Thoracic aorta (tissue), 2 donors: ENCODE data around the gene KISS1. TPM values are rescaled to one million over a fixed set of nuclear protein-coding genes. Genes with fewer than 3 reads are reported as not detected.

Source experiments
- ATAC-seq: fragments of 150-250 bp; one replicate; pipeline ENCODE4 v1.8.0; 2017; ENCODE audit warnings: low read depth; ENCODE audit not compliant: insufficient number of reproducible peaks, low FRiP score
- DNase-seq: peaks from one replicate; pipeline ENCODE4 v3.0.0-alpha.2; 2020; ENCODE audit warnings: low spot score
- H3K27ac ChIP-seq, 2 donors: fragments of 200-600 bp; sonication (generic); 1 replicate in 1 of 2; 2 replicates in 1 of 2; pipeline ENCODE4 v1.5.1; 2016; ENCODE audit warnings: mild to moderate bottlenecking in 2 of 2, moderate library complexity in 2 of 2
- H3K27me3 ChIP-seq: fragments of 200-600 bp; sonication (generic); replicated peaks from 2 replicates; pipeline ENCODE4 v1.6.0; 2016; ENCODE audit warnings: mild to moderate bottlenecking; ENCODE audit not compliant: insufficient read depth
- H3K36me3 ChIP-seq: fragments of 200-600 bp; sonication (generic); one replicate; pipeline ENCODE4 v1.5.1; 2016
- H3K4me1 ChIP-seq, 2 donors: fragments of 200-600 bp; sonication (generic); 1 replicate in 1 of 2; 2 replicates in 1 of 2; pipeline versions ENCODE4 v1.5.1 to v1.6.0; 2016; ENCODE audit warnings: low read depth in 2 of 2, mild to moderate bottlenecking in 1 of 2; ENCODE audit not compliant: control insufficient read depth in 1 of 2
- H3K4me3 ChIP-seq: fragments of 200-600 bp; sonication (generic); 2 replicates; pipeline ENCODE4 v1.5.1; 2016; ENCODE audit warnings: mild to moderate bottlenecking
- H3K9me3 ChIP-seq: fragments of 200-600 bp; sonication (generic); 2 replicates; pipeline ENCODE4 v1.5.1; 2016
- CTCF ChIP-seq: fragments of 200-600 bp; sonication (generic); IDR thresholded peaks from one replicate; pipeline ENCODE4 v1.5.1; 2019; ENCODE audit warnings: antibody characterized with exemption
- total RNA-seq, 2 donors: library from RNA; depleted of rRNA; stranded (reverse); fragments of >200 nt; gene quantifications; one replicate each; pipeline versions ENCODE4 v1.1.0 to v1.2.3, GENCODE V29; 2016

Gene KISS1
- total RNA-seq, 2 donors from 2014 or later = not detected

- no peak for TF ChIP-seq CTCF
- Histone ChIP-seq H3K4me3 (no peak overlapping the region), H3K27ac (no peak overlapping the region), H3K9me3 (peaks cover 12% of the 10 kb centered on the region), H3K36me3 (no peaks in the 10 kb centered on the region), H3K27me3 (no peaks in the 10 kb centered on the region), H3K4me1 (no peaks in the 10 kb centered on the region)
- ATAC-seq (no peak), DNase-seq (no peak)
Observed at GRCh38 chr1:204170494-204171155, 25.7 kb downstream of the KISS1 start.

- no peaks in the 10 kb centered on the region for H3K36me3 ChIP-seq
- H3K27me3 ChIP-seq = no peaks in the 10 kb centered on the region
- no peaks in the 10 kb centered on the region for H3K4me1 ChIP-seq
- peaks cover 12% of the 10 kb centered on the region for H3K9me3 ChIP-seq
- H3K4me3 ChIP-seq = no peak overlapping the region
- no peak for DNase-seq
- TF ChIP-seq CTCF = no peak
- no peak for ATAC-seq
- H3K27ac ChIP-seq = no peak overlapping the region
Observed at GRCh38 chr1:204169858-204170257, 26.4 kb downstream of the KISS1 start.

GRCh38 chr1:204167730-204168129, 28.6 kb downstream of the KISS1 start:
- ATAC-seq (no peak), DNase-seq (no peak)
- Histone ChIP-seq H3K36me3 (no peaks in the 10 kb centered on the region), H3K4me1 (no peaks in the 10 kb centered on the region), H3K4me3 (no peak overlapping the region), H3K27ac (no peak overlapping the region), H3K27me3 (no peaks in the 10 kb centered on the region), H3K9me3 (peaks cover 12% of the 10 kb centered on the region)
- no peak for TF ChIP-seq CTCF

GRCh38 chr1:204166219-204166618, 30.1 kb downstream of the KISS1 start, which contains the start of gene REN:
TSS of gene REN (minus strand) at chr1:204166337. CDS start at chr1:204166293, 44 bp downstream.
- ATAC-seq = no peak
- Histone ChIP-seq H3K36me3 (no peaks in the 10 kb centered on the region), H3K4me3 (no peak within 1 kb of the TSS), H3K27me3 (no peaks in the 10 kb centered on the region), H3K4me1 (no peaks in the 10 kb centered on the region), H3K9me3 (peaks cover 12% of the 10 kb centered on the region), H3K27ac (no peak within 1 kb of the TSS)
- no peak for DNase-seq
- TF ChIP-seq CTCF = no peak

- peak; percentile 99 for TF ChIP-seq CTCF
- Histone ChIP-seq H3K9me3 (no peaks in the 10 kb centered on the region), H3K27ac (no peak overlapping the region), H3K27me3 (no peaks in the 10 kb centered on the region), H3K4me3 (no peak overlapping the region), H3K36me3 (no peaks in the 10 kb centered on the region), H3K4me1 (no peaks in the 10 kb centered on the region)
- ATAC-seq (no peak), DNase-seq (peak; percentile 26)
Observed at GRCh38 chr1:204162494-204163074, 33.7 kb downstream of the KISS1 start.
